Measurements from ENCODE around the gene GARS1.

GARS1 gene

DNA sequence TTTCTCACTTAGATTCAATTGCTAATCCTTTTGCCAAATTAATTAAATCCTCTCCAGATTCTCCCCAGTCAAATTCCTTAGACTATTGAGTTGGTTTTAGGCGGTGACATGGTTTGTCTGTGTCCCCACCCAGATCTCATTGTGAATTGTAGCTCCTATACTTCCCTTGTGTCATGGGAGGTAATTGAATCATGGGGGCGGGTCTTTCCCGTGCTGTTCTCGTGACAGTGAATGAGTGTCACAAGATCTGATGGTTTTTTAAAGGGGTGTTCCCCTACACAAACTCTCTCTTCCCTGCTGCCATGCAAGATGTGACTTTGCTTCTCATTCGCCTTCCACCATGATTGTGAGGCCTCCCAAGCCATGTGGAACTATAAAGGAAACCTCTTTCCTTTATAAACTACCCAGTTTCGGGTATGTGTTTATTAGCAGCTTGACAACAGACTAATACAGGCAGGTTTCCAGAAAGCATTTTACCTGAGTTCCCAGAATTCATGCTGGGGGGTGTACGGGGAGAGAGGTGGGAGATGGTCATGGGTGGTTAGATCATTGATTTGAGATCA is 44.7 kb upstream of the GARS1 start:
- H4K91ac ChIP-seq (ENCODE audit: low read length) = no peak overlapping the region
- 78% methylated on average over 7 of the region's 7 CpGs for WGBS
- peak; percentile 22 for DNase-seq

GRCh38 chr7:30552330-30552729 is 42.3 kb upstream of the GARS1 start:
- no peak overlapping the region for H2BK15ac ChIP-seq (ENCODE audit: low read depth, poor library complexity, severe bottlenecking)
- no peaks in the 10 kb centered on the region for H3K79me1 ChIP-seq (replicated peaks; ENCODE audit: low read length, poor library complexity, severe bottlenecking)
- no peak overlapping the region for H3K18ac ChIP-seq (ENCODE audit: low read depth in 1 of 2, low read length in 2 of 2)
- no peak overlapping the region for H3K9ac ChIP-seq (ENCODE audit: low read length)
- no peak overlapping the region for H2BK5ac ChIP-seq (ENCODE audit: low read depth, low read length, poor library complexity, severe bottlenecking)
- no peak for DNase-seq
- H3K27ac ChIP-seq (ENCODE audit: low read length, poor library complexity, severe bottlenecking) = no peak overlapping the region
- H3K23ac ChIP-seq (ENCODE audit: low read length in 2 of 2) = no peak overlapping the region
- H2AK5ac ChIP-seq (ENCODE audit: low read length, severe bottlenecking) = no peak overlapping the region
- H2BK12ac ChIP-seq (ENCODE audit: low read length in 2 of 2) = no peak overlapping the region
- no peak overlapping the region for H2AFZ ChIP-seq (ENCODE audit: low read depth, low read length)
- no peaks in the 10 kb centered on the region for H3K27me3 ChIP-seq (ENCODE audit: control insufficient read depth in 1 of 2, insufficient read depth in 1 of 2, low read length in 2 of 2)
- H3K14ac ChIP-seq (ENCODE audit: low read length in 2 of 2) = no peak overlapping the region
- H3K4me2 ChIP-seq (ENCODE audit: low read length, poor library complexity, severe bottlenecking) = no peak overlapping the region
- H2BK120ac ChIP-seq (ENCODE audit: low read depth, low read length) = no peak overlapping the region
- 80% methylated on average over 1 of the region's 1 CpG for WGBS
- H3K4me1 ChIP-seq (ENCODE audit: control insufficient read depth, insufficient read depth, low read depth, low read length) = peaks cover 3% of the 10 kb centered on the region
- no peak overlapping the region for H4K8ac ChIP-seq (ENCODE audit: low read length)
- no peak overlapping the region for H3K4ac ChIP-seq (ENCODE audit: low read depth in 1 of 2, low read length in 2 of 2)
- no peak overlapping the region for H4K91ac ChIP-seq (ENCODE audit: low read length)
- peaks cover 3 to 43% of the 10 kb centered on the region in 2 experiments for H3K36me3 ChIP-seq (ENCODE audit: control insufficient read depth in 1 of 2, insufficient read depth in 2 of 2, low read depth in 1 of 2, low read length in 2 of 2)
- no peaks in the 10 kb centered on the region for H3K9me3 ChIP-seq (ENCODE audit: control insufficient read depth, low read length)
- H3K4me3 ChIP-seq (ENCODE audit: insufficient read depth in 1 of 2, low read depth in 1 of 2, low read length in 2 of 2) = no peak overlapping the region

More for the DNA sequence above, 44.7 kb upstream of the GARS1 start:
- no peaks in the 10 kb centered on the region for H3K9me3 ChIP-seq (ENCODE audit: control insufficient read depth, low read length)
- no peak overlapping the region for H3K23ac ChIP-seq (ENCODE audit: low read length in 2 of 2)
- H3K4me2 ChIP-seq (ENCODE audit: low read length, poor library complexity, severe bottlenecking) = no peak overlapping the region
- no peak overlapping the region for H2AFZ ChIP-seq (ENCODE audit: low read depth, low read length)
- peaks cover 3% of the 10 kb centered on the region for H3K4me1 ChIP-seq (ENCODE audit: control insufficient read depth, insufficient read depth, low read depth, low read length)
- H4K8ac ChIP-seq (ENCODE audit: low read length) = no peak overlapping the region
- peaks cover 10 to 62% of the 10 kb centered on the region in 2 experiments for H3K36me3 ChIP-seq (ENCODE audit: control insufficient read depth in 1 of 2, insufficient read depth in 2 of 2, low read depth in 1 of 2, low read length in 2 of 2)
- no peak overlapping the region for H3K27ac ChIP-seq (ENCODE audit: low read length, poor library complexity, severe bottlenecking)
- no peak overlapping the region for H3K14ac ChIP-seq (ENCODE audit: low read length in 2 of 2)
- H3K4me3 ChIP-seq (ENCODE audit: insufficient read depth in 1 of 2, low read depth in 1 of 2, low read length in 2 of 2) = no peak overlapping the region
- no peak overlapping the region for H3K4ac ChIP-seq (ENCODE audit: low read depth in 1 of 2, low read length in 2 of 2)
- H3K79me1 ChIP-seq (replicated peaks; ENCODE audit: low read length, poor library complexity, severe bottlenecking) = no peaks in the 10 kb centered on the region
- H2BK120ac ChIP-seq (ENCODE audit: low read depth, low read length) = no peak overlapping the region
- H2BK5ac ChIP-seq (ENCODE audit: low read depth, low read length, poor library complexity, severe bottlenecking) = no peak overlapping the region
- peak overlapping the region; percentile 44 for H3K9ac ChIP-seq (ENCODE audit: low read length)
- H3K18ac ChIP-seq (ENCODE audit: low read depth in 1 of 2, low read length in 2 of 2) = no peak overlapping the region
- H2BK12ac ChIP-seq (ENCODE audit: low read length in 2 of 2) = no peak overlapping the region
- H2BK15ac ChIP-seq (ENCODE audit: low read depth, poor library complexity, severe bottlenecking) = no peak overlapping the region
- H3K27me3 ChIP-seq (ENCODE audit: control insufficient read depth in 1 of 2, insufficient read depth in 1 of 2, low read length in 2 of 2) = no peaks in the 10 kb centered on the region
- H2AK5ac ChIP-seq (ENCODE audit: low read length, severe bottlenecking) = no peak overlapping the region

DNA sequence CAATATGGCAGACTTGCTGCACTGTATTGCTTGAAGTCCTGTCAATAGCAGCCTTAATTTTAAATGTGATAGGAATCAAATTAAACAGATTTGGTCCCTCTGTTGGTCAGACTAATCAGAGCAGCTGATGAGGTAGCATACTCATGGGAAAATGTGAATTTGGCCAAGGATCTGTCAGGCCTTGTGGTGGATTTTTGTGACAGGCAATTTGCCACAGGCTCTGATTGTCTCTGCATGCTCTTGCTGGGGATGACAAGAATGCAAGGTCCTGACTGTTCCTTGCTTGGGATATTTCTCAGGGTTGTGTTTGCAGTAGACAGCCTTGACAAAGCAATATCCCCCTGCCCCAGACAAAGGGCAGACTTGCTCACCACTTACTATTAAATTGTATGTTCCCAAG is 41.5 kb upstream of the GARS1 start:
- H2BK12ac ChIP-seq (ENCODE audit: low read length in 2 of 2) = no peak overlapping the region
- H2BK15ac ChIP-seq (ENCODE audit: low read depth, poor library complexity, severe bottlenecking) = no peak overlapping the region
- H4K91ac ChIP-seq (ENCODE audit: low read length) = no peak overlapping the region
- no peak overlapping the region for H3K9ac ChIP-seq (ENCODE audit: low read length)
- H2BK120ac ChIP-seq (ENCODE audit: low read depth, low read length) = no peak overlapping the region
- no peak overlapping the region for H4K8ac ChIP-seq (ENCODE audit: low read length)
- H3K14ac ChIP-seq (ENCODE audit: low read length in 2 of 2) = no peak overlapping the region
- no peak overlapping the region for H3K18ac ChIP-seq (ENCODE audit: low read depth in 1 of 2, low read length in 2 of 2)
- no peak overlapping the region for H3K4ac ChIP-seq (ENCODE audit: low read depth in 1 of 2, low read length in 2 of 2)
- H3K4me3 ChIP-seq (ENCODE audit: insufficient read depth in 1 of 2, low read depth in 1 of 2, low read length in 2 of 2) = no peak overlapping the region
- no peak overlapping the region for H3K23ac ChIP-seq (ENCODE audit: low read length in 2 of 2)
- no peaks in the 10 kb centered on the region for H3K9me3 ChIP-seq (ENCODE audit: control insufficient read depth, low read length)
- no peak overlapping the region for H2BK5ac ChIP-seq (ENCODE audit: low read depth, low read length, poor library complexity, severe bottlenecking)
- peaks cover 3% of the 10 kb centered on the region for H3K4me1 ChIP-seq (ENCODE audit: control insufficient read depth, insufficient read depth, low read depth, low read length)
- H2AFZ ChIP-seq (ENCODE audit: low read depth, low read length) = no peak overlapping the region
- no peaks in the 10 kb centered on the region for H3K27me3 ChIP-seq (ENCODE audit: control insufficient read depth in 1 of 2, insufficient read depth in 1 of 2, low read length in 2 of 2)
- no peaks in the 10 kb centered on the region for H3K79me1 ChIP-seq (replicated peaks; ENCODE audit: low read length, poor library complexity, severe bottlenecking)
- no peak for DNase-seq
- peaks cover 0 to 38% of the 10 kb centered on the region in 2 experiments for H3K36me3 ChIP-seq (ENCODE audit: control insufficient read depth in 1 of 2, insufficient read depth in 2 of 2, low read depth in 1 of 2, low read length in 2 of 2)
- H3K4me2 ChIP-seq (ENCODE audit: low read length, poor library complexity, severe bottlenecking) = no peak overlapping the region
- no peak overlapping the region for H3K27ac ChIP-seq (ENCODE audit: low read length, poor library complexity, severe bottlenecking)
- H2AK5ac ChIP-seq (ENCODE audit: low read length, severe bottlenecking) = no peak overlapping the region

DNA sequence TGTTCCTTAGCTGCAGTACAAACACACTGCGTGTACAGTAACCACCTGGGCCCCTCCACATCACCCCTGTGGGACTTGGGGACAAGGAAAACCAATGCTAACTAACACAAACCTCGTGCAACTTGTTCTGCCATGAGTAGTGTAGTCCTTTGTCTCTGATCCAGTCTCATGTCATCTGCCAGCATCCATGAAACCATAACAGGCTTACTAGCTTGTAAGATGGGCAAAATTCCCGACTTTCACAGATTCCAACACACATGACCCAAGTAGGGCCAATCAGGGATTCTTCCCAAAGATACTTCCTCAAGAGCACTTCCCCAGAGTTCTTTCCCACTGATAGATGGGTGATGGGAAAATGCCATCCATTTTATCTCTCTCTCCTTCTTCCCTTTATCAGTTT is 41.1 kb upstream of the GARS1 start:
- Histone ChIP-seq H3K4ac (ENCODE audit: low read depth in 1 of 2, low read length in 2 of 2) (no peak overlapping the region), H3K36me3 (ENCODE audit: control insufficient read depth in 1 of 2, insufficient read depth in 2 of 2, low read depth in 1 of 2, low read length in 2 of 2) (peaks cover 0 to 35% of the 10 kb centered on the region in 2 experiments), H3K18ac (ENCODE audit: low read depth in 1 of 2, low read length in 2 of 2) (no peak overlapping the region), H3K27ac (ENCODE audit: low read length, poor library complexity, severe bottlenecking) (no peak overlapping the region), H3K9me3 (ENCODE audit: control insufficient read depth, low read length) (no peaks in the 10 kb centered on the region), H3K9ac (ENCODE audit: low read length) (no peak overlapping the region), H2AFZ (ENCODE audit: low read depth, low read length) (no peak overlapping the region), H2BK120ac (ENCODE audit: low read depth, low read length) (no peak overlapping the region), H3K4me2 (ENCODE audit: low read length, poor library complexity, severe bottlenecking) (no peak overlapping the region), H3K79me1 (replicated peaks; ENCODE audit: low read length, poor library complexity, severe bottlenecking) (no peaks in the 10 kb centered on the region), H2BK5ac (ENCODE audit: low read depth, low read length, poor library complexity, severe bottlenecking) (no peak overlapping the region), H3K4me3 (ENCODE audit: insufficient read depth in 1 of 2, low read depth in 1 of 2, low read length in 2 of 2) (no peak overlapping the region), H2AK5ac (ENCODE audit: low read length, severe bottlenecking) (no peak overlapping the region), H3K27me3 (ENCODE audit: control insufficient read depth in 1 of 2, insufficient read depth in 1 of 2, low read length in 2 of 2) (no peaks in the 10 kb centered on the region), H4K91ac (ENCODE audit: low read length) (no peak overlapping the region), H2BK15ac (ENCODE audit: low read depth, poor library complexity, severe bottlenecking) (no peak overlapping the region), H2BK12ac (ENCODE audit: low read length in 2 of 2) (no peak overlapping the region), H4K8ac (ENCODE audit: low read length) (no peak overlapping the region), H3K14ac (ENCODE audit: low read length in 2 of 2) (no peak overlapping the region), H3K4me1 (ENCODE audit: control insufficient read depth, insufficient read depth, low read depth, low read length) (peaks cover 3% of the 10 kb centered on the region), H3K23ac (ENCODE audit: low read length in 2 of 2) (no peak overlapping the region)
- 93% methylated on average over 3 of the region's 3 CpGs for WGBS
- DNase-seq = no peak
